ENCODE measurements around the gene TSPAN31.
"Not testable (repeated sequence)": the region's sequence is repeated elsewhere in the genome, so short reads cannot be mapped to it uniquely, and the experiment has no call there.

The TSPAN31 gene

DNA sequence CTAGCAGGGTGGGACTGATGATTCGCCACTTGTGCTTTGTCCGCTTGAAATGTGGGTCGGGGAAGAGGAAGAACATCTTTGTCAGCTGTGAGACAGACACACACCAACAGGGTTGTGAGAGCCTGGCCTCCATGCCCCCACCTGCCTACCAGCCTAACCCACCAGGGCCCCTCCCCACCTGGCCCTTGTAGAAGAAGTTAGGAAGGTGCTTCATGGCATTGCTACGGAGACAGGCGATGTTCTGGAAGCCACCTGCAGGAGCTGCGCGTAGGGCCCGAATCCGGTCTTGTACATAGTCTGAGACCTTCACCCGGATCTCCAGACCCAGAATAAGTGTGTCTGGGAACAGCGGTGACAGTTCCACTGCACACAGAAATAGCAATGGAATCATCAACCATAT is 24.8 kb downstream of the TSPAN31 start:
- no peak for DNase-seq

DNA sequence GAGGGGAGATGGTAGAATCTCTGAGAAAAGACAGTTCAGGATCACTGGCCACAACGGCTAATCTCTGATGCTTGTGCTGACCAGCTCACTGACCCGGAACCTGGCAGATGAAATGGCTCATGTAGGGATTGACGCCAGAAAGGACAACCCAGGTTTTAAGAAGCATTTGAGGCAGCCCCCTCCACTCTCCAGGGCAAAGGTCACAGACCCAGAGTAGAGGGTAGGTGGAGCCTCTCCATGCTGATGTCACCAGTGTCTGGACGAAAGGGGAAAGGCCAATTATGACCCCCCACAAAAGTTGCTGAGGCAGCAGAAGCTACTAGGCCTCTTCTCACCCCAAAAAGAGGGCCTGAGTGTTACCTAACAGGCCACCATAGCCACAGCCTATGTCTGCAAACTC is 25.9 kb downstream of the TSPAN31 start:
- no peak for DNase-seq

DNA sequence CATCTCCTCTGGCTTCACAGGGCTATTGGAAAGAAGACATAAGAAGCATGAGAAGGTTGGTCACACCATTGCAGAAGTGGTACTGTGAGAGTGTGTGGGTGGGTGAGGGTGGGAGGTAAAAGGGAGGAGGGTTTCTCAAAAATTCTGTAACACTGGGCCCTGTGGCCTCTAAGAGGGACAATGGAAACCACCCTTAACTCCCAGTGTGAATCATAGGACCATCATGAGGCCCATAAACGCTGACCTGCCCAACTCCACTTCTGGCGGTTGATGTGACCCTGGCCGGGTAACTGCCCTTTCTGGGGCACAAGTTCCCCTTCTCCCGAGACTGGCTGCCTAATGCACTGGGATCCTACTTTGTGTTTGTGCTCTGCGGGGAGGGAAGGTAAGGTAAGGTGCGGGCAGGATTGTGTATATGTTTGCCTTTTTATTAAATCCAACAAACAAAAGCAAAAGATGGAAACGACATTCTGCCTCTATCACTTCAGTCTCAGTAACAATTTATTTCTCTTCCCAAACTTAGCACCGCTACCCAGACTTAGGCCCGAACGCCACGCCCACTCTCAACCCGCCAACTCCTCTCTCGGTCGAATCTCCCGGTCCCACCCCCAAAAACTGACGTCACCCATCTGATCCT is 26.5 kb downstream of the TSPAN31 start:
- DNase-seq, result peak; percentile 98

DNA sequence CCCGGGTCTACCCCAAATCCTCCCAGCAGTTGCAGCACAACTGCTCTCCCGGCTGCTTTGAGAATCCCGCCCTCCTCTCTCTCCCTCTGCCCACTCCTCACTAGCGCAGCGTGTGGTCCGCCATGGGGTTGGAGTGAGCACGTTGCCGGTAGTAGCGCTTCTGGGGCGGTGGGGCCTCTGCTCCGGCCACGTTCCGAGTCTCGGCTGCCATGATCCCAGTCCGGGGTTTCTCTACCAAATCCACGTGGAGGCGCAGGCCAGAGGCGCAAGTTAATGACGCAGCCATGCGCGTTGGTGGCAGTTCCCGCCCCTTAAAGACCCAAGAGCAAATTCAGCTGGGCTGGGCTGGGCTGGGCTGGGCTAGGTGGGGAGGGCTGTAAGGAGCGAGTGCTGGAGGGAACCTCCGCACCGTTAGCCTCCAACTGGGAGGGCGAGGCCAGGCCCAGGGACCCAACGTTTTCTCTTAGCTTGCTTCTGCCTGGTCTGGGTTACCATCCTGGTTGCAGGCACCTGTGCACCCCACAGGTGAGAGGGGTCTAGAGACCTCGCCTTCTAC is 27.1 kb downstream of the TSPAN31 start, which contains the start of gene METTL1:
Gene METTL1, minus strand, starts transcription at position 233 of the 556 bp plus-strand sequence. Its CDS starts 22 bp downstream, at position 211.
- DNase-seq, result peak; percentile 99

DNA sequence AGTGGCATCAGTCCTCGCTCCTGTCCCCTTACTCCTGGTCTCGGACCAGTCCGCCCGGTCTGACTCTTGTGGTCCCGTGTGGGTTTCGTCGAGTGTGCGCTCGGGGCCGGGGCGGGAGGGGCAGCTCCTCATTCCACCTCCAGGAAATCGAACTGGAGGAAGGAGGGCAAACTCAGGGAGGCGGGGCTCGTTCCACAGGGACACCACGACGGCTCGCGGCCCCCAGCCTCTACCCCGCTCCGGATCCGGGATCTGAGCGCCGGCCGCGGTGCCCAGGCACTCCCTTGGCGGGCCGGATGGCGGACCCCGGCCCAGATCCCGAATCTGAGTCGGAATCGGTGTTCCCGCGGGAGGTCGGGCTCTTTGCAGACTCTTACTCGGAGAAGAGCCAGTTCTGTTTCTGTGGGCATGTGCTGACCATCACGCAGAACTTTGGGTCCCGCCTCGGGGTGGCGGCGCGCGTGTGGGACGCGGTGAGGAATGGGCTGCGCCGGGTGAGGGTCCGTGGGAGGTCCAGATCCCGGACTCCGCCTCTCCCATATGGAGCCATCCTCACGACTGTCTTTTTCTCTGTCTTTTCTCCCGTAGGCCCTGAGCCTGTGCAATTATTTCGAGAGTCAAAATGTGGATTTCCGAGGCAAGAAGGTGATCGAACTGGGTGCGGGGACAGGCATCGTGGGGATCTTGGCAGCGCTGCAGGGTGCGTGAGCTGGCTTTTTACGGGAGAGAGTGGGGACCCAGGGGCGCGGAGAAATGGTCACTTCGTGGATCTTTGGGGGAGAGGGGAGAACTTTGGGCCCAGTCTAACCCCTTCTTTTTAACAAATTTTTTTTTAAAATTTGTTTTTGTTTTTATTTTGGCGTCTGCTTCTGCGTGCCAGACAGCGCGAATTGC is 27.8 kb downstream of the TSPAN31 start, which contains the start of gene EEF1AKMT3:
Gene EEF1AKMT3, plus strand, starts transcription at position 186 of the 894 bp plus-strand sequence. Its CDS starts 111 bp downstream, at position 297.
- DNase-seq, result peak; percentile 78

DNA sequence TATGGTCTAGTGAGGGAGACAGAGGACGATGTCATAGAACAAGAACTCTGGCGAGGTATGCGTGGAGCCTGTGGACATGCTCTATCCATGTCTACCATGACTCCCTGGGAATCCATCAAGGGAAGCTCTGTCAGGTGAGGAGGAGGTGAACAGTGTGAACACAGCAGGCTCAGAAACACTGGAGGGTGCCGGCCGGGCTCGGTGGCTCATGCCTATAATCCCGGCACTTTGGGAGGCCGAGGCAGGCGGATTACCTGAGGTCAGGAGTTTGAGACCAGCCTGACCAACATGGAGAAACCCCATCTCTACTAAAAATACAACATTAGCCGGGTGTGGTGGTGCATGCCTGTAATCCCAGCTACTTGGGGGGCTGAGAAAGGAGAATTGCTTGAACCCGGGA is 29.8 kb downstream of the TSPAN31 start:
- DNase-seq, result not testable (repeated sequence)

DNA sequence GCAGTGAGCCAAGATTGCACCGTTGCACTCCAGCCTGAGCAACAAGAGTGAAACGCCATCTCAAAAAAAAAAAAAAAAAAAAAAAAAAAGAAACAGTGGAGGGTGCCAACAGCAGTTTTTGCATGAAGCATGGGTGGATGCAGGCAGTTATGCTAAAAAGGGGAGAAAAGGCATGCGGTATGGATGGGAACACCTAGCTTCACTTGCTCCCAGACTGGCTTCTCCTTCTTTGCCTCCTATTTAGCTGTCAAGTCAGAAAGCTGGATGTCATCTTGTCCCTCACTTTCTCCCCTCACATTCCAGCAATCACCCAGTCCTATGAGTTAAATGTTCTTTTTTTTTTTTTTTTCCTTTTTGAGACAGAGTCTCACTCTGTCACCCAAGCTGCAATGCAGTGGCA is 30.2 kb downstream of the TSPAN31 start:
- no peak for DNase-seq

DNA sequence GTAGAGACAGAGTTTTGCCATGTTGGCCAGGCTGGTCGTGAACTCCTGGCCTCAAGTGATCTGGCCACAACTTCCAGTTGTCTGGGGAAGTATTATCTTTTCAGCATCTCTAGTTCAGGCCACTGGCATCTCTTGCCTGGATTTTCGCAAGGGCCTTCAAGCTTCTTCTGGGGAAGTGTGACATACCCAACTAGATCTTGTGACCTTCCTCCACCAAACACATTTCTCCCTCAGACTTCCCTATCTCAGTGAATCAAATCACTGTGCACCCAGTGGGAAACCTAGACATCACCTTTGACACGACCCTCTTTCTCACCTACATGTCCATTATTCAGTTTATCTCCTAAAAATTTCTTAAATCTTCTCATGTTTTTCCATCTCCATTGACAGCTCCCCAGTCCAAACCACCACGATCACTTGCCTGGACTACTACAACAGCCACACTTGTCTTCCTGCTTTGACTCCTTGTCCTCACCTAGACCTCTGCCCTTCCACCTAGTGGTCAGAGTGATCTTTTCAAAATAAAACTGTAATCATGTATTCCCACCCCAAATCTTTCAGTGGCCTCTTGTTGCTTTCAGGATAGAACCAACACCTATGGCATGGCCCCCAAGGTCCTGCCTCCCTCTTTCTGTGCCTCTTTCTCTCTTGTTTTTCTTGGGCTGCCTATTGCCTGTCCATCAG is 30.9 kb downstream of the TSPAN31 start:
- DNase-seq, result peak; percentile 51

DNA sequence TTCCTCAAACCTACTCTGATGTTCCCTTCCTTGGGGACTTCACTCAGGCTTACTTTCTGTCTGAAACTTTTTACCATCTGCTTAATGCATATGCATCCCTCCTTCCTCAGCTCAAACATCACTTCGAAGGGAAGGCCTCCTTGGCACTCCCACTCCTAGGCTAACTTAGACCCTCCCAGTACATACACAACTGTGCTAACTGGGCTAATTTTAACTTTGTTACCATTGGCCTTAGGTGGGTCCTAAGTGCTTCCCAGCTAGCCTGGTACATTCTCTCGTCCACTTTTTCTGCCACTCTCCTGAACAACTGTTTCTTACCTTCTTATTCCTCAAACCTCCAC is 31.4 kb downstream of the TSPAN31 start:
- DNase-seq, result no peak

DNA sequence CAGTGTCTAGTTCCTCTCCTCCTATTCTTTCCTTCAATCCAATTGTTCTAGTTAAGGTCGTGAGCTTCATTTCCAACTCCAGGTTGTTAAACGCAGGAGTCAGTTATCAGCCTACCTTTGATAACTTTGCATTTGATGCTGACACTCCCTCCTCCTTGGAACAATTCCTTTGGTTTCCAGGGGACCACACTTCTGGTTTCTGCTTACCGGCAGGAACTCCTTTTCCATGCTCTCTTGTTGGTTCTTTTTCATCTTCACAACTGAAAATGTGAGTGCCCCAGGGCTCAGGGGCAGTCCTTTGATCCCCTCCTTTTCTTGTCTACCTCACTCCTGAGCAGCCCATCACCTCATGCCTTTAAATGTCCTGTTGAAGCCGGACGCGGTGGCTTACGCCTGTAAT is 32.5 kb downstream of the TSPAN31 start:
- no peak for DNase-seq

DNA sequence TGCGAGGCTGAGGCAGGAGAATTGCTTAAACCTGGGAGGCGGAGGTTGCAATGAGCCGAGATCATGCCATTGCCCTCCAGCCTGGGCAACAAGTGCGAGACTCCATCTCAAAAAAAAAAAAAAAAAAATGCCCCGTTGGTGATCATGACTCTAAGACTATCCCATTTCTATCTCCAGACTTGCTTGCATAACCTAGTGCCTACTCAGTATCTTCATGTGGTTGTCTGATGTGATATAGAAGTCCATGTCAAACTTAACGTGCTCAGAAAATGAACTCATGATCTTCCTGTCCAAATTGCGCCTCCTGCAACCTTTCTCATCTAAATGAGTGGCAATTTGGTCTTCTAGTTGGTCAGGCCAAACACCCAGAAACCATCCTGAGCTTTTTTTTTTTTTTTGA is 33.1 kb downstream of the TSPAN31 start:
- DNase-seq, result no peak

DNA sequence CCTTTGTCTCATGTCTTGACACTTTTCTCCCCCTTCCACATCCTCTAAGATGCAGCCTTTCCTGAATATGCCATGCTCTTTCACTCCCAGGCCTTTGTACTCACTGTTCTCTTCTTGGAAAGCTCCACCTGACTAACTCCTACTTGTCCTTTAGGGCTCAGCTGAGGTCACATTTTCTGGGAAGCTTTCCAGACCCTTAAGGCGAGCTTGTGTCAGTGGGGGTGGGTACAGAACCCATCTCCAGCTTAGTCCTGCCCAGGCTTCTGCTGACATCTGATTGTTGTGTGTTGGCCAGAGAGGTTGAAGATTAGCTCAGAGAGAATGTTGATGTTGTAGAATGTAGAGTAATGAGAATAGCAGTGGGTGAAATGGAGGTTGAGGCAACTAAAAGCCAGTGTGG is 34.9 kb downstream of the TSPAN31 start:
- no peak for DNase-seq

DNA sequence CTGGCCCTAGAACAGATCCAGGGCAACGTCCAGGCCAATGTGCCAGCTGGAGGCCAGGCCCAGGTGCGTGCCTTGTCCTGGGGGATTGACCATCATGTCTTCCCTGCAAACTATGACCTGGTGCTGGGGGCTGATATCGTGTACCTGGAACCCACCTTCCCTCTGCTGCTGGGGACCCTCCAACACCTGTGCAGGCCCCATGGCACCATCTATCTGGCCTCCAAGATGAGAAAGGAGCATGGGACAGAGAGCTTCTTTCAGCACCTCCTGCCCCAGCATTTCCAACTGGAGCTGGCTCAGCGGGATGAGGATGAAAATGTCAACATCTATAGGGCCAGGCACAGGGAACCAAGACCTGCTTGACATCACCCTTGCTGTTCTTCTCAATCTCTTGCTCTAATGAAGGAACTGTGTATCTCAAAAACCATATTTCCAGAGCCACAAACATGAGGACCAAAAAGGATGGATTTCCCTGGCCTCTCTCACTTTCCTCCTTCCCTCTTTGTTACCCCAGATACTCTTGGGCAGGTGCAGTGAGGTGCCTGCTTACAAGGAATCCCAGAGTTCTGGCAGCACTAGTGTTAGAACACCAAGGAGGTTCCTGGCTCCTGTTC is 35.6 kb downstream of the TSPAN31 start:
- no peak for DNase-seq

DNA sequence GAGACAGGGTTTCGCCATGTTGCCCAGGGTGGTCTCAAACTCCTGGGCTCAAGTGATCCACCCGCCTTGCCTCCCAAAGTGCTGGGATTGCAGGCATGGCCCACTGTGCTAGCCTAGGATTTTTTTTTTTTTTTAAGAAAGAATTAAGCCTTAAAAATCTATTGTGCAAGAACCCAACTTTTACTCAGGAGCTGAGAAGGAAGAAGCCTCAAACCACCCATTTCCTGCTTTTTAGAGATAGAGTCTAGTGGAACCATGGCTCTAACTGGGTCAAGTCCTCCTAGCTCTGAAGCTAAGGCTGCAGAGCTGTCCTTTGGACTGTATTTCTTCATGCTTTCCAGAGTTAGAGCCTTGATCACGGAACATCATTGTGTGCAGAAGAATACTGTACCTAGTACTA is 36.4 kb downstream of the TSPAN31 start:
- DNase-seq, result peak; percentile 60

DNA sequence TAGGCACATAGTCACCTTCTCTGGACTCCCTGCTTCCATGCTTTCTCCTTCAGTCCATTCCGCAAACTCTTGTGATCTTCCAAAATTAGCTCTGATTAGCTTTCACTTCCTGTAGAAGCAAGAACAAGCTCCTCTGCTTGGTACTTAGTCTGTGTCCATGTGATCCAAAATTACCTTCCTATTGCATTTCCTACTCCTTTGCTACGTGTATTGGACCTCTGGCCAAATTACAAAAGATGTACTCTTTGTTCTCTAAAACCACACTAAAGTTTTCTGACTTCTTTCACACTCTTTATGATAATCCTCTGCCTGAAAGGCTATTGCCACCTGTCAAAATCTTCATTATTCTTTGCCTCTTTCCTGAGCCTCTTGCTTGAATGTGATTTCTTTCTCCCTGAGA is 37.0 kb downstream of the TSPAN31 start:
- no peak for DNase-seq

DNA sequence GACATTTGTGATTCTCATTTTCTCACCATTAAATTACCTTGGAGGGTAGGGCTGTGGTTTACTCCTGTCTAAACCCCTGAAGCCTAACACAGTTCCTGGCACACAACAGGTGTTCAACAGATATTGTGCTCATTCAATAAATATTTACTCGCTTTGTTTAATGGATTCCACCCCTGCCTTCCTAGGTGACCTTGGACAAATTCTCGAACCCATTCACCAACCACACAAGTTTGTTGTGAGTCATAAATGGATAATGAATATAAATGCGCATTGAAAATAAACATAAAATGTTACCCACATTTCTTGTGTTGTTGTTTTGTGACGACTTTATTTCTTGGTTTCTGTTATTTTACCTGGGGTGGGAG is 37.4 kb downstream of the TSPAN31 start:
- no peak for DNase-seq

DNA sequence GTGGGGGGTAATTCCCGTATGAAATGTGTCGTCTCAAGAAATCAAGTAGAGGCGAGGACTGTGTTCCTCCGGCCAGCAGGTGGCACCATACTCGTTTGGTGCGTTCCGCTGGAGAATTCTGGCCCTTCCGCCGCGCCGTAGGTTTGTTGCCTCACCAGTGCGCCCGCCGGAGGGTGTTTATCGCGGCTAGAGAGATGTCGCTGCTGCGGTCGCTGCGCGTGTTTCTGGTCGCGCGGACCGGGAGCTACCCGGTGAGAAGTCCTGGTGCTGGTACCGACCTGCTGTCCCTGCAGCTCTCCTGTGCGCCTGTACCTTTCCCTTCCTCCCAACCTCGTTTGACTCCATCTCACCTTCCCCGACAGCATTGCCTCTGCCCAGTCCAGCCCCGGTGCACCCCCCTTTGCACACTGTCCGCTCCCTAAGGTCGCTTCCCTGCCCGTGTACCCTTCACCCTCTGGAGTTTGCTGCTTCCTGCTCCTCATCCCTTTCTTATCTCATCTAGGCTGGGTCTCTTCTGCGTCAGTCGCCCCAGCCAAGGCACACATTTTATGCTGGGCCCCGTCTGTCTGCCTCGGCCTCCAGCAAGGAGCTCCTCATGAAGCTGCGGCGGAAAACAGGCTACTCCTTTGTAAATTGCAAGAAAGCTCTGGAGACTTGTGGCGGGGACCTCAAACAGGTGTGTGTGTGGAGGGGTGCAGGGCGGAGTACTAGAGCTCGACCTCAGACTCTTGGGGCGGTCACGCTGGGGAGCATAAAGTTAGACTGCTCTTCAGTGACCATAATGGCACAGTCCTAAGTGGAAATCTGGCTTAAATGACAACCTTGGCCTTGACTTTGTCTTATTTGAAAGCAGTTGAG is 38.0 kb downstream of the TSPAN31 start, which contains the start of gene TSFM:
Gene TSFM, plus strand, starts transcription at position 180 of the 858 bp plus-strand sequence. Its CDS starts 15 bp downstream, at position 195.
- DNase-seq, result peak; percentile 98

DNA sequence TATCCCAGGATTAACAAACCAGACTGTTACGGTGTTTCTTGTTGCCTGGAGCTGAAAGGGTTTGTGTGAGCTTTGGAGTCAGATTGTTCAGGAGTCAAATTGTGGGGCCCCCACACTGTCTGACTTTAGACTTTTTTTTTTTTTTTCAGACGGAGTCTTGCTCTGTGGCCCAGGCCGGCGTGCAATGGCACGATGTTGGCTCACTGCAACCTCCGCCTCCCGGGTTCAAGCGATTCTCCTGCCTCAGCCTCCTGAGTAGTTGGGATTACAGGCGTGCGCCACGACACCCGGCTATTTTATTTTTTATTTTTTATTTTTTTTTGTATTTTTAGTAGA is 38.6 kb downstream of the TSPAN31 start:
- DNase-seq, result no peak

DNA sequence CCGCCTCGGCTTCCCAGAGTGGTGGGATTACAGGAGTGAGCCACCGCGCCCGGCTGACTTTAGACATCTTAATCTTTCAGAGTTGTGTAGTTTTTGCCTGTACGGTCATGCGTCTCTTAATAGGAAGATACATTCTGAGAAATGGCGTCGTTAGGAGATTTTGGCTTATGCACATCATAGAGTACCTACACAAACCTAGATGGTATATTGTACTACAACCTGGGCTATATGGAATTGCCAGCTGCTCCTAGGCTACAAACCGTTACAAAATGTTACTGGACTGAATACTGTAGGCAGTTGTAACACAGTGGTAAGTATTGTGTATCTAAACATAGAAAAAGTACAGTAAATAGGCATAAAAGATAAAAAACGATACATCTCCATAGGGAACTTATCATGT is 39.0 kb downstream of the TSPAN31 start:
- no peak for DNase-seq

DNA sequence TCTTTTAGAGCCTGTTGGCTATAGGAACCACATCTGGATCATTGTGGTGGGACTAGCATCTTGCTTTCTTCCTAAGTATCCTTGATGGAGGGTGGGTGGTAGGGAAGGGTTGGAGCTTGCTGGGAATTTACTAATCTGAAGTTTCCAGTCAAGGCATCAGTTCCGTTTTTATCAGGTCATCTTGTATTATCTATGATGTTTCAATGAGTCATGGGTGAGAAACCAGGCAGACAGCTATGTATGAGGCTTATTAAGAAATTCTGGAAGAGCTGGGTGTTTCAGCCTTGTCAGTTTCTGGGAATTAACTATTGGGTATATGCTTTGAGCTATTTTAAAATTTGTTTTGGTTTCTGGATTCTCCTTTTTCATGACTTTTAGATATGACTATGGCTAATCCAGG is 49.1 kb downstream of the TSPAN31 start:
- DNase-seq, result no peak

DNA sequence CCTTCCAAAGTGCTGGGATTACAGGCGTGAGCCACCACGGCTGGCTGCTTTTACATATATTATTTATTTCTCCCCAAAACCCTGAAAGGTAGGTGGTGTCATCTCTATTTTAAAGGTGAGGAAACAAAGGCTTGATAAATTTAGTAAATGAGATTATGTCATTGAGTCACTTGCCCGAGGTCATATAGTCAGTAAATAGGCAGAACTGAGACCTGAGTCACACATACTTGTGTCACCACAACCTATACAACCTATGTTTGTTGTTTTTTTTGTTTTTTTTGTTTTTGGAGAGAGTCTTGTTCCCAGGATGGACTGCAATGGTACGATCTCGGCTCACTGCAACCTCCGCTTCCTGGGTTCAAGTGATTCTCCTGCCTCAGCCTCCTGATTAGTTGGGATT is 50.5 kb downstream of the TSPAN31 start:
- no peak for DNase-seq

DNA sequence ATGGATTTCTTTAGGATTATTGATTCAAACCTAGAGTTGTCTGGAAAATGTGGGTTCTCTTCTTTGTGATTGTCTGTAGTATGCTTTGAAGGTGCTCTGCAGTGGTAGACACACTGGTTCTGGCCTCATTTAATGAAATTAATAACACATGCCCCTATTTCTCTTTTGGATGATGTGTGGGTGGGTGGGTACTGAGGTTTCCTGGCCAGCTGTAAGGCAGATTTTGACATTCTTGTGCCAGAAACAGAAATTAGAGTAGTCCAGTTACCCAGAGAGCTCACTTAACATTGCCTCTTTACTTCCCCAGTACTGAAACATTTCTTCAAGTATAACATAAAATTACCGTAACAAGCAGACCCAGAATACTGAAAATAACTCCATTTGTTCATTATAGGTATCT is 52.2 kb downstream of the TSPAN31 start:
- no peak for DNase-seq
